ENCODE results near the gene REEP1. TPM values are rescaled to one million over a fixed set of nuclear protein-coding genes. Genes with fewer than 3 reads are reported as not detected.

Gene REEP1
- total RNA-seq, 1 experiment from 2014 or later = 3.6 TPM

DNA sequence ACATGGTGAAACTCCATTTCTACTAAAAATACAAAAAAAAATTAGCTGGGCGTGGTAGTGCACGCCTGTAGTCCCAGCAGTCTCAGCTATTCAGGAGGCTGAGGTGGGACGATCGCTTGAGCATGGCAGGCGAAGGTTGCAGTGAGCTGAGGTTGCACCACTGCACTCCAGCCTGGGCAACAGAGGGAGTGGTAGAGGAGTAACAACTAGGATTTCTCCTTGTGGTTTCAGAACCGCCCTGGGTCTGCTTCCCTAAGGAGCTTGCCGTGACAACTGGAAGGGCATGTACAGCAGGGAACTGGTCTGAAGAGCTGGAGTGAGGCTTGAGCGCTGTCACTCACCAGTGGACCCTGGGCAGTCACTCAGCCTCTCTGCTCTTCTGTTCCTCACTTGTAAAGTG lies 29.1 kb downstream of the REEP1 start:
- DNase-seq (ENCODE audit: low spot score) = no peak
- CTCF ChIA-PET = no interaction called here
- POLR2A ChIA-PET (ENCODE audit: low non-redundant PET) = no interaction called here
- Histone ChIP-seq H3K27ac (ENCODE audit: low read depth, low read length, poor library complexity, severe bottlenecking) (no peak overlapping the region), H3K9me3 (ENCODE audit: low read depth, low read length, poor library complexity, severe bottlenecking) (no peaks in the 10 kb centered on the region), H3K4me1 (ENCODE audit: insufficient read depth, low read length, poor library complexity, severe bottlenecking) (no peaks in the 10 kb centered on the region), H3K4me3 (ENCODE audit: low read depth, low read length, poor library complexity, severe bottlenecking) (no peak overlapping the region), H3K36me3 (ENCODE audit: insufficient read depth, low read length, poor library complexity, severe bottlenecking) (no peaks in the 10 kb centered on the region), H3K27me3 (replicated peaks; ENCODE audit: insufficient read depth, low read depth, low read length, poor library complexity) (no peaks in the 10 kb centered on the region)
- intact Hi-C loops (cut with micrococcal nuclease; ENCODE audit: unreplicated experiment) = no loop called here
- BruUV-seq (replicated peaks) = no TSS peak
- no peak for TF ChIP-seq EZH2 (IDR thresholded peaks at IDR 0.05; ENCODE audit: borderline replicate concordance, low read depth, low read length, poor library complexity, severe bottlenecking)
- TF ChIP-seq, protein P1, sequence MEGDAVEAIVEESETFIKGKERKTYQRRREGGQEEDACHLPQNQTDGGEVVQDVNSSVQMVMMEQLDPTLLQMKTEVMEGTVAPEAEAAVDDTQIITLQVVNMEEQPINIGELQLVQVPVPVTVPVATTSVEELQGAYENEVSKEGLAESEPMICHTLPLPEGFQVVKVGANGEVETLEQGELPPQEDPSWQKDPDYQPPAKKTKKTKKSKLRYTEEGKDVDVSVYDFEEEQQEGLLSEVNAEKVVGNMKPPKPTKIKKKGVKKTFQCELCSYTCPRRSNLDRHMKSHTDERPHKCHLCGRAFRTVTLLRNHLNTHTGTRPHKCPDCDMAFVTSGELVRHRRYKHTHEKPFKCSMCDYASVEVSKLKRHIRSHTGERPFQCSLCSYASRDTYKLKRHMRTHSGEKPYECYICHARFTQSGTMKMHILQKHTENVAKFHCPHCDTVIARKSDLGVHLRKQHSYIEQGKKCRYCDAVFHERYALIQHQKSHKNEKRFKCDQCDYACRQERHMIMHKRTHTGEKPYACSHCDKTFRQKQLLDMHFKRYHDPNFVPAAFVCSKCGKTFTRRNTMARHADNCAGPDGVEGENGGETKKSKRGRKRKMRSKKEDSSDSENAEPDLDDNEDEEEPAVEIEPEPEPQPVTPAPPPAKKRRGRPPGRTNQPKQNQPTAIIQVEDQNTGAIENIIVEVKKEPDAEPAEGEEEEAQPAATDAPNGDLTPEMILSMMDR (conservative IDR thresholded peaks at IDR 0.05; ENCODE audit: low read depth, low read length) = no peak

DNA sequence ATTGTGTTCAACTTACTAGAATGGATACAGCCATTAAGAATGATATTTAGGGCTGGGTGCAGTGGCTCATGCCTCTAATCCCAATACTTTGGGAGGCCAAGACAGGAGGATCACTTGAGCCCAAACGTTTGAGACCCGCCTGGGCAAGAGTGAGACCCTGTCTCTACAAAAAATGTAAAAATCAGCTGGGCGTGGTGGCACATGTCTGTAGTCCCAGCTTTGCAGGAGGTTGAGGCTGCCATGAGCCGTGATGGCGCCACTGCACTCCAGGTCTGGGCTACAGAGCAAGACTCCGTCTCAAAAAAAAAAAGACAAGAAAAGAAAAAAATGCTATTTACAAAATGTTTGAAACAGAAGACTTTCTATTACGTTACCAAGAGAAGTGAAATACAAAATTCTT lies 30.0 kb downstream of the REEP1 start:
- intact Hi-C loops (cut with micrococcal nuclease; ENCODE audit: unreplicated experiment) = no loop called here
- Histone ChIP-seq H3K4me3 (ENCODE audit: low read depth, low read length, poor library complexity, severe bottlenecking) (no peak overlapping the region), H3K36me3 (ENCODE audit: insufficient read depth, low read length, poor library complexity, severe bottlenecking) (no peaks in the 10 kb centered on the region), H3K4me1 (ENCODE audit: insufficient read depth, low read length, poor library complexity, severe bottlenecking) (peaks cover 4% of the 10 kb centered on the region), H3K27ac (ENCODE audit: low read depth, low read length, poor library complexity, severe bottlenecking) (no peak overlapping the region), H3K9me3 (ENCODE audit: low read depth, low read length, poor library complexity, severe bottlenecking) (no peaks in the 10 kb centered on the region), H3K27me3 (replicated peaks; ENCODE audit: insufficient read depth, low read depth, low read length, poor library complexity) (no peaks in the 10 kb centered on the region)
- no peak for TF ChIP-seq EZH2 (IDR thresholded peaks at IDR 0.05; ENCODE audit: borderline replicate concordance, low read depth, low read length, poor library complexity, severe bottlenecking)
- TF ChIP-seq, protein P1 (conservative IDR thresholded peaks at IDR 0.05; ENCODE audit: low read depth, low read length) = no peak
- no TSS peak for BruUV-seq (replicated peaks)
- CTCF ChIA-PET = no interaction called here
- POLR2A ChIA-PET (ENCODE audit: low non-redundant PET) = no interaction called here
- DNase-seq (ENCODE audit: low spot score) = no peak

DNA sequence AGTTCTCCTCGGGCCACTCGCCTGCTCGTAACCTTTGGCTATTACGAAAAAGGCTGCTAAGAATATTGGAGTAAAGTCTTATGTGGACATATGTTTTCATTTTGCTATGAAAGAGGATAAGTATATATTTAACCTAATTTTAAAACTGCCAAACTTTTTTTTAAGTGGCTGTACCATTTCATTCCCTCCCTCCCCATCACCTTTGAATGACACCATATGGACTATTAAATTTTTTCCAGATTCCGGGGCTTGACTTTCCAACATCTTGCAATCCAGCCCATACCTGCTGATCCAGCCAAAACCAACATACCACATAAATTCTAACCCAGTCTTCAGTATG lies 31.5 kb downstream of the REEP1 start:
- TF ChIP-seq, protein P1 (conservative IDR thresholded peaks at IDR 0.05; ENCODE audit: low read depth, low read length) = no peak
- no peak for TF ChIP-seq EZH2 (IDR thresholded peaks at IDR 0.05; ENCODE audit: borderline replicate concordance, low read depth, low read length, poor library complexity, severe bottlenecking)
- H3K27ac ChIP-seq (ENCODE audit: low read depth, low read length, poor library complexity, severe bottlenecking) = no peak overlapping the region

More for the DNA sequence above, 31.5 kb downstream of the REEP1 start:
- CTCF ChIA-PET = no interaction called here
- no TSS peak for BruUV-seq (replicated peaks)
- peaks cover 14% of the 10 kb centered on the region for H3K4me1 ChIP-seq (ENCODE audit: insufficient read depth, low read length, poor library complexity, severe bottlenecking)
- H3K4me3 ChIP-seq (ENCODE audit: low read depth, low read length, poor library complexity, severe bottlenecking) = no peak overlapping the region
- H3K36me3 ChIP-seq (ENCODE audit: insufficient read depth, low read length, poor library complexity, severe bottlenecking) = no peaks in the 10 kb centered on the region
- no peaks in the 10 kb centered on the region for H3K9me3 ChIP-seq (ENCODE audit: low read depth, low read length, poor library complexity, severe bottlenecking)
- no peaks in the 10 kb centered on the region for H3K27me3 ChIP-seq (replicated peaks; ENCODE audit: insufficient read depth, low read depth, low read length, poor library complexity)
- intact Hi-C loops (cut with micrococcal nuclease; ENCODE audit: unreplicated experiment) = no loop called here
- POLR2A ChIA-PET (ENCODE audit: low non-redundant PET) = no interaction called here
- DNase-seq (ENCODE audit: low spot score) = no peak
